Urinary bladder (tissue), 2 donors: ENCODE measurements around the gene PDGFRB. TPM values are rescaled to one million over a fixed set of nuclear protein-coding genes. Genes with fewer than 3 reads are reported as not detected.

Experiments
- polyA plus RNA-seq: library from polyadenylated mRNA; stranded (reverse); fragments of 200-250 nt; gene quantifications from one replicate; pipeline ENCODE4 v1.2.3, GENCODE V29; 2013
- small RNA-seq: library from RNA; depleted of rRNA; stranded (forward); fragments of <200 nt; gene quantifications from one replicate; pipeline ENCODE3, GENCODE V24; 2014
- total RNA-seq: library from RNA; depleted of rRNA; stranded (reverse); fragments of >200 nt; gene quantifications from one replicate; pipeline ENCODE4 v1.2.3, GENCODE V29; 2014
- donor health status: healthy.

The PDGFRB gene
- total and polyA plus RNA-seq, 2 donors = 79.4 to 112 TPM

Small RNA genes within 50 kb of the gene (small RNA-seq; reads per million reads assigned to genes)
- gene RF00019 = not detected

Other genes starting within 250 kb of the PDGFRB start
- 0.05 TPM for gene PDE6A, start 211.1 kb downstream of the PDGFRB start, total RNA-seq
- gene PDE6A, start 211.1 kb downstream of the PDGFRB start, polyA plus RNA-seq = 0.01 TPM
- 34.9 TPM for gene SLC26A2, start 195.1 kb downstream of the PDGFRB start, total RNA-seq
- gene SLC26A2, start 195.1 kb downstream of the PDGFRB start, polyA plus RNA-seq = 5.0 TPM
- gene TIGD6, start 155.2 kb downstream of the PDGFRB start, total RNA-seq = 4.8 TPM
- 4.1 TPM for gene TIGD6, start 155.2 kb downstream of the PDGFRB start, polyA plus RNA-seq
- gene HMGXB3, start 155.1 kb downstream of the PDGFRB start, total RNA-seq = 24.3 TPM
- gene HMGXB3, start 155.1 kb downstream of the PDGFRB start, polyA plus RNA-seq = 16.3 TPM
- 24.5 TPM for gene CSF1R, start 69.3 kb downstream of the PDGFRB start, total RNA-seq
- gene CSF1R, start 69.3 kb downstream of the PDGFRB start, polyA plus RNA-seq = 15.8 TPM
- 0.21 TPM for gene CDX1, start 10.9 kb upstream of the PDGFRB start, total RNA-seq
- gene CDX1, start 10.9 kb upstream of the PDGFRB start, polyA plus RNA-seq = not detected
- gene SLC6A7, start 34.2 kb upstream of the PDGFRB start, total RNA-seq = not detected
- 0.01 TPM for gene SLC6A7, start 34.2 kb upstream of the PDGFRB start, polyA plus RNA-seq
- gene CAMK2A, start 133.9 kb upstream of the PDGFRB start, total RNA-seq = 1.8 TPM
- 2.6 TPM for gene CAMK2A, start 133.9 kb upstream of the PDGFRB start, polyA plus RNA-seq
- gene ARSI, start 147.1 kb upstream of the PDGFRB start, total RNA-seq = 16.8 TPM
- gene ARSI, start 147.1 kb upstream of the PDGFRB start, polyA plus RNA-seq = 4.8 TPM
- 11.9 TPM for gene TCOF1, start 201.9 kb upstream of the PDGFRB start, total RNA-seq
- gene TCOF1, start 201.9 kb upstream of the PDGFRB start, polyA plus RNA-seq = 22.8 TPM